Caco-2 (cell line): ENCODE measurements around the gene ZNF319. TPM values are rescaled to one million over a fixed set of nuclear protein-coding genes. Genes with fewer than 3 reads are reported as not detected.

Experiments
- BruUV-seq: library from RNA; stranded (reverse); fragments of 400-500 nt; replicated peaks from 2 replicates; lab custom pipeline; 2021; lab: Mats Ljungman, UMichigan
- CTCF ChIA-PET: fragments of 300-600 bp; sonication (Branson Sonifier 250); formaldehyde crosslinking; loops from one replicate; lab custom pipeline; 2022; ENCODE audit warnings: antibody characterized with exemption; lab: Charles Lee
- POLR2A ChIA-PET: fragments of 300-600 bp; sonication (Branson Sonifier 250); formaldehyde crosslinking; loops from one replicate; lab custom pipeline; 2022; ENCODE audit warnings: antibody characterized with exemption; lab: Charles Lee
- DNase-seq, 2 experiments: peaks; one replicate each; pipeline versions ENCODE4 v3.0.0 to v3.0.0-alpha.2; 2020 to 2022
- H3K27me3 ChIP-seq: replicated peaks from 2 replicates; pipeline ENCODE4 v1.6.0; 2011; ENCODE audit warnings: low read length; ENCODE audit not compliant: control insufficient read depth, insufficient read depth
- H3K36me3 ChIP-seq: 2 replicates; pipeline ENCODE4 v1.5.1; 2011; ENCODE audit warnings: low read length; ENCODE audit not compliant: control insufficient read depth, insufficient read depth
- H3K4me1 ChIP-seq: fragments of 250-450 bp; sonication (Bioruptor Pico); 2 replicates; pipeline ENCODE4 v1.5.1; 2020; ENCODE audit warnings: mild to moderate bottlenecking
- H3K4me3 ChIP-seq: 2 replicates; pipeline ENCODE4 v1.5.1; 2011; ENCODE audit warnings: low read depth, mild to moderate bottlenecking, control low read depth, low read length
- H3K9me3 ChIP-seq: fragments of 250-450 bp; sonication (Bioruptor Pico); 2 replicates; pipeline ENCODE4 v1.5.1; 2020; ENCODE audit warnings: mild to moderate bottlenecking, moderate library complexity
- H3K27ac Mint-ChIP-seq: one replicate; pipeline ENCODE4 v1.8.0; 2022; ENCODE audit warnings: mixed read lengths; ENCODE audit not compliant: unreplicated experiment
- H3K27me3 Mint-ChIP-seq: one replicate; pipeline ENCODE4 v1.8.0; 2022; ENCODE audit warnings: mixed read lengths; ENCODE audit not compliant: insufficient read depth, unreplicated experiment
- H3K36me3 Mint-ChIP-seq: one replicate; pipeline ENCODE4 v1.8.0; 2022; ENCODE audit warnings: mild to moderate bottlenecking, mixed read lengths; ENCODE audit not compliant: insufficient read depth, unreplicated experiment
- H3K4me1 Mint-ChIP-seq: one replicate; pipeline ENCODE4 v1.8.0; 2022; ENCODE audit warnings: low read depth, mixed read lengths; ENCODE audit not compliant: unreplicated experiment
- H3K4me3 Mint-ChIP-seq: one replicate; pipeline ENCODE4 v1.8.0; 2022; ENCODE audit warnings: mild to moderate bottlenecking, moderate library complexity, mixed read lengths; ENCODE audit not compliant: unreplicated experiment
- H3K9me3 Mint-ChIP-seq: one replicate; pipeline ENCODE4 v1.8.0; 2022; ENCODE audit warnings: mixed read lengths; ENCODE audit not compliant: unreplicated experiment
- intact Hi-C: fragments of 100-400 bp; cut with micrococcal nuclease; formaldehyde crosslinking; loops from one replicate; pipeline ENCODE4 v1.10.0; 2022; ENCODE audit not compliant: unreplicated experiment
- total RNA-seq: library from RNA; stranded (reverse); gene quantifications from 2 replicates; pipeline ENCODE4 v1.2.3, GENCODE V29; 2022
- TF ChIP-seq, protein P1 (sequence below), 2 experiments: fragments of 200-600 bp in 1 of 2; IDR thresholded peaks; 1 replicate in 1 of 2; 2 replicates in 1 of 2; pipeline versions ENCODE4 v1.5.1 to v1.8.0; 2011 to 2022; ENCODE audit warnings: antibody characterized with exemption in 1 of 2, control low read depth in 1 of 2, inconsistent platforms in 1 of 2, low read depth in 1 of 2, low read length in 1 of 2, mild to moderate bottlenecking in 1 of 2, moderate library complexity in 1 of 2; ENCODE audit not compliant: insufficient read depth in 1 of 2, severe bottlenecking in 1 of 2, unreplicated experiment in 1 of 2

The ZNF319 gene
- total RNA-seq, 1 experiment from 2014 or later: 16.3 TPM

DNA sequence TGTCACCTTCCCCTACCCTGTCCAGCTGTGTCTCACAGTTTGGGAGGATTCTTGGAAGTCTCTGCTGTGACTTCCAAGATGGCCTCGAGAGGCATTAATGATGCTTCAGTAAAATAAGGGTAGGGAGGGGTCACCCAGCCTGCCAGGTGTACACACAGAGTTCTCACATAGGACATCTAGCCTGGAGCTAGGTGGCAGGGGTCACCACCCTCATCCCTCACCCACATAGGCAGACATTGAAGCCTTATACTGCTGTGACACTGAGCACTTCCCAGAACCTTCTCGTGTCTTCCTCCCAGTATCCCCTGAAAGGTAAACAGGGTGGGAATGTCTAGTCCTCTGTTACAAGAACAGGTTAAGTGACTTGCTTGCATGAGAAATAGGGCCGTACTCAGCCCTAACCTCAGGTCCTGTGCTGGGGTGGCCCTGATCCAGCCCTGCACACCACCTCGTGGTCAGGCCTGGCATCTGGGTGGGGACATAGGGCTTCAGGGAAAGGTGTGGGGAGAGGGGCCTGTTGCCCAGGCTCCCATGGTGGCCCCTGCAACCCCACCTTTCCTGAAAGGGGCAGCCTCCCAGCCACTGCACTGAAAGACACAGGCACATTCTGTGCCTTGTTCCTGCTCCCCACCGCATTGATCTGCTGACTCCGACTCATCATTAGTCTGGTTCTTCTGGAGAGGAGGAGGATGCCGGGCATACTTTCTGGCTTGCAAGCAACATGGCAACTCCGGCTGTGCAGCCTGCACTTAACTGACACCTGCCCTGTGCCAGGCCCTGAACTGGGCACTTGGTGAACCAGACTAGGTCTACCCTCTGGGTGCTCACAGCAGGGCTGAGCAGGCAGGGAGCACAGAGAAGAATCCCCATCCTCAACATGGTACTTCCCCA, 21.4 kb upstream of the ZNF319 start:
- Mint-ChIP-seq H3K4me1 (peaks cover 7% of the 10 kb centered on the region), H3K27ac (peak overlapping the region; percentile 38), H3K9me3 (no peaks in the 10 kb centered on the region), H3K27me3 (no peaks in the 10 kb centered on the region), H3K4me3 (no peak overlapping the region), H3K36me3 (peaks cover 12% of the 10 kb centered on the region)
- Histone ChIP-seq H3K36me3 (no peaks in the 10 kb centered on the region), H3K27me3 (no peaks in the 10 kb centered on the region), H3K4me1 (peaks cover 16% of the 10 kb centered on the region), H3K9me3 (no peaks in the 10 kb centered on the region), H3K4me3 (no peak overlapping the region)
- BruUV-seq: no TSS peak
- TF ChIP-seq, protein P1, sequence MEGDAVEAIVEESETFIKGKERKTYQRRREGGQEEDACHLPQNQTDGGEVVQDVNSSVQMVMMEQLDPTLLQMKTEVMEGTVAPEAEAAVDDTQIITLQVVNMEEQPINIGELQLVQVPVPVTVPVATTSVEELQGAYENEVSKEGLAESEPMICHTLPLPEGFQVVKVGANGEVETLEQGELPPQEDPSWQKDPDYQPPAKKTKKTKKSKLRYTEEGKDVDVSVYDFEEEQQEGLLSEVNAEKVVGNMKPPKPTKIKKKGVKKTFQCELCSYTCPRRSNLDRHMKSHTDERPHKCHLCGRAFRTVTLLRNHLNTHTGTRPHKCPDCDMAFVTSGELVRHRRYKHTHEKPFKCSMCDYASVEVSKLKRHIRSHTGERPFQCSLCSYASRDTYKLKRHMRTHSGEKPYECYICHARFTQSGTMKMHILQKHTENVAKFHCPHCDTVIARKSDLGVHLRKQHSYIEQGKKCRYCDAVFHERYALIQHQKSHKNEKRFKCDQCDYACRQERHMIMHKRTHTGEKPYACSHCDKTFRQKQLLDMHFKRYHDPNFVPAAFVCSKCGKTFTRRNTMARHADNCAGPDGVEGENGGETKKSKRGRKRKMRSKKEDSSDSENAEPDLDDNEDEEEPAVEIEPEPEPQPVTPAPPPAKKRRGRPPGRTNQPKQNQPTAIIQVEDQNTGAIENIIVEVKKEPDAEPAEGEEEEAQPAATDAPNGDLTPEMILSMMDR (IDR thresholded peaks at IDR 0.05; ENCODE audit: insufficient read depth in 1 of 2, low read depth in 1 of 2, low read length in 1 of 2, severe bottlenecking in 1 of 2, unreplicated experiment in 1 of 2): no peak
- DNase-seq: no peak
- intact Hi-C loops: loop anchor here (5.0 to 10.0 kb wide), 2 partner anchors 315 to 733 kb away; no protein-coding TSS in a partner anchor
- ChIA-PET CTCF (interaction anchor here (1.4 kb wide), 1 partner anchor 100 kb away, joined by 4 read pairs; no protein-coding TSS in a partner anchor), POLR2A (no interaction called here)

DNA sequence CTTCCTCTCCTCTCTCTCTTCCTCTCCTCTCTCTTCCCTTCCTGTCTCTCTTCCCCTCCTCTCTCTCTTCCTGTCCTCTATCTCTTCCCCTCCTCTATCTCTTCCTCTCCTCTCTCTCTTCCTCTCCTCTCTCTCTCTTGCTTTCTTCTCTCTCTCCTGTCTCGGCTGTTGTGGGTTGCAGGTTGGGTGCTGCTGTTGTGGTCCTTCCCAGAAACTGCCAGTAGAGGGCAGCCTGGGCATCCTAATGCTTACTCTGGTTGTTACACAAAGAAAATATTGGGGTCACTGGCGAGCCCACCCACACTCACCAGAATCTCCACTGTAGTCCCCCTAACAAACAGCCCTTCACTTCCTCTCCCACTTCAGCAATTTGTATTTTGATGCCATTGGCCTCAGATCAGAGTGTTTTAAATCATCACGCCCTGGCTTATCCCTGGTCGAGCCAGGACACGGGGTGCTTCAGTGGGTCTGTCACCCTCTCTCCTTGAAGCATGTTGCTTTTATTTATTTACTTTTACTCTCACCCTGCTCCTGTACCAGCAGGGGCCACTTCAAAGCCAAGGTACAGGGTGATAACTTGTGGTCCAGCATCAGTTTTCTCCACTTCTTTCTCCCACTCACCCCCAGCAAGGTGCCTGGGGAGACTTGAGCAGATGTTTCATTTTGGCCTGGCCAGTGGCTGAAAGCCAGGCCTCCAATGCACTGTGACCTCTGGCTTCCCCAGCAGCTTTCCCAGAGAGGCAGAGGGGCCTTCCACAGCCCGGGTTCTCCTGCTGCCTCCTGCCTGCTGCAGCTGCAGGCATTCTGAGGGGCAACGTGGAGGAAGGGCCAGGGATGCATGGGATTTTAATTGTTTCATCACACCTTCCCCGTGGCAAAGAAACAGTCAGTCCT, 20.4 kb upstream of the ZNF319 start:
- ChIA-PET POLR2A (no interaction called here), CTCF (interaction anchor here (1.4 kb wide), 1 partner anchor 101 kb away, joined by 4 read pairs; no protein-coding TSS in a partner anchor)
- Mint-ChIP-seq H3K4me1 (peaks cover 7% of the 10 kb centered on the region), H3K4me3 (no peak overlapping the region), H3K27me3 (no peaks in the 10 kb centered on the region), H3K9me3 (no peaks in the 10 kb centered on the region), H3K27ac (no peak overlapping the region), H3K36me3 (peaks cover 12% of the 10 kb centered on the region)
- Histone ChIP-seq H3K9me3 (no peaks in the 10 kb centered on the region), H3K4me1 (peaks cover 21% of the 10 kb centered on the region), H3K4me3 (no peak overlapping the region), H3K36me3 (no peaks in the 10 kb centered on the region), H3K27me3 (no peaks in the 10 kb centered on the region)
- peak; percentile 74 to 80 for DNase-seq
- BruUV-seq: TSS peak; percentile 82
- intact Hi-C loops: loop anchor here (1.0 to 10.0 kb wide), 4 partner anchors 20 to 734 kb away; partner anchors contain the start of gene USB1
- TF ChIP-seq, protein P1 (IDR thresholded peaks at IDR 0.05; ENCODE audit: insufficient read depth in 1 of 2, low read depth in 1 of 2, low read length in 1 of 2, severe bottlenecking in 1 of 2, unreplicated experiment in 1 of 2): peak; percentile 90 to 97
